ENCODE measurements around the gene KRT17. TPM values are rescaled to one million over a fixed set of nuclear protein-coding genes. Genes with fewer than 3 reads are reported as not detected.

Gene KRT17
- total RNA-seq, 1 donor from 2014 or later, result 512 TPM

DNA sequence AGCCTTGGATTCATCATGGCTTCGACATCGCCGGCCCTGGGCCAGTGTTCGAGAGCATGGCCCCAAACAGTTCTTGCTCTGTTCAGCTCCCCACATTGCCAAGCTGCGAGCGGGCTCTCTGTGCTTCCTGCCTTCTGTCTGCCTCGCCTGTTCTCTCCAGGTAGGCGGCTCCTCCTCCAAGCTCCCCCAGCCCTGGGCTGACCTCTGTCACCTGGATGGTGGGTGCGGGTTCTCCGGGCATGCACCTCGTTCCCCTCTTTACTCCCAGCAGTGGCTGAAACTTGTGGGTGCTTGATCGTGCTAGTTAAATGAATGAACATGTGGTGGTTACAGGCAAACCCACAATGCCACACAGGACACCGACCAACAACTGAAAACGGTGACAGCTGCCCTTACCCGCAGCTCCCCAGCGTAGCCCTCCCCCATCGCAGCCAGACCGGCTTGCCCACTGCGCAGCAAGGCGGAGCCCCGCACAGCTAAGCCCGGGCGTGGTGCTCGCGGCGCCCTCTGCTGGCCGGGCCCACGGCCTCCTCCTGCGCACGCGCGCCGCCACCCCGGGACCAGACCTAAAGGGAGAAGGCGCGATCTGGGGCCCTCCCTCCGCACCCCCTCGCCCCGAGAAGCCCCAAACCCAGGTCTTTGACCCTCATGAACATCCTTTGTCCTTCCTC is 41.3 kb upstream of the KRT17 start:
- no peaks in the 10 kb centered on the region for H3K27me3 Mint-ChIP-seq
- TF ChIP-seq CTCF (conservative IDR thresholded peaks at IDR 0.05), result peak; percentile 99
- no peaks in the 10 kb centered on the region for H3K9me3 Mint-ChIP-seq
- H3K36me3 Mint-ChIP-seq, result no peaks in the 10 kb centered on the region
- peaks cover 30% of the 10 kb centered on the region for H3K4me1 Mint-ChIP-seq (ENCODE audit: unreplicated experiment)
- DNase-seq (ENCODE audit: extremely low spot score, unreplicated experiment), result peak; percentile 97
- peak overlapping the region; percentile 90 for H3K4me3 Mint-ChIP-seq
- H3K27ac Mint-ChIP-seq, result peak overlapping the region; percentile 98

DNA sequence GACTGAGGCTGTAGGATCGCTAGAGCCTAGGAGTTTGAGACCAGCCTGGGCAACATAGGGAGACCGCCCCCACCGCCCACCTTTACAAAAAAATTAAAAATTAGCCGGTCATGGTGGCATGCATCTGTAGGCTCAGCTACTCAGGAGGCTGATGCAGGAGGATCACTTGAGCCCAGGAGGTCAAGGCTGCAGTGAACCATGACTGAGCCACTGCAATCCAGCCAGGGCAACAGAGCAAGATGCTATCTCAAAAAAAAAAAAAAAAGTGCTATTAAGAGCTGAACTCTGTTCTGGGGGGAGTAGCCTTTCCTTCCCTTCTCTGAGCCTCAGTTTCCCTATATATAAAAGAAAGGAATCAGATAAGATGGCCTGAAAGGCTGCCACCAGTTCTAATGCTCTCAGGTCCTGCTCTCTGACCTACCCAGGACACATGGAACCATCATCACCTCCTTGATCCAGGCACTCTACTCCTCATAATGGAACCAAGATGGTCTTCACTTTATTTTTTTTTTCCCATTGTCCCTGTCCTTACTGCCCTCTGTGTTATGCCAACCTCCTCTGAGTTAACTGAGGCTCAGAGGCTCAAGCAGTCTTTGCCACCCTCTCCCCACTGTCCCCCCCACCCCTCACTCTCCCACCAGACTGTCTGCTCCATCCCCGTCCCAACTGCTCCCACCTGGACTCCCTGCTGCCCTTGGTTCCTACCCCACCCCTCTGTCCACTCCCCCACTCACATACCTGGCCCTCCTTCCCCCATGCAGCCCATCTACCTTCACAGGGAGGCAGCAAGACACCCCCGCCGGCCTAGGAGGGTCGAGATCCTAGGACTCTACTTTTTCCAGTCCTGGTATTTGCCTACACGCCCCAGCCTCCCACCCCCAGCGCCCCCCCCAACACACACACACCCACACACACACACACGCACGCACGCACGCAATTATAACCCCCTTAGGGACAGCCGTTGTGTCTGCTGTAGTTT is 40.5 kb upstream of the KRT17 start:
- no peak for DNase-seq (ENCODE audit: extremely low spot score, unreplicated experiment)
- no peak for TF ChIP-seq CTCF (conservative IDR thresholded peaks at IDR 0.05)
- Mint-ChIP-seq H3K36me3 (no peaks in the 10 kb centered on the region), H3K9me3 (no peaks in the 10 kb centered on the region), H3K27ac (peak overlapping the region; percentile 98), H3K4me1 (ENCODE audit: unreplicated experiment) (peaks cover 30% of the 10 kb centered on the region), H3K4me3 (peak overlapping the region; percentile 90), H3K27me3 (no peaks in the 10 kb centered on the region)

DNA sequence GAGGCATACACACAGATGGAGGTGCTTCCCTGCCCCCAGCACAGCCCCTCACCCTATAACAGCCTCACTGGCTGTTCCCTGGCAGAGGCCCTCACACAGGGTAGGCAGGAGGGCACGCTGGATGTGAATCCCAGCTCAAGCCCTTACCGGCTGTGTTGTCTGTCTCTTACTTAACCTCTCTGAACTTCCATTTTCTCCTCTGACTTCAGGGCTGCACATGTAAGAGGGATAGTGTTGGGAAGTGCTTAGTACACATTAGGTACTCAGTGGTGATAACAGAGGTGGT is 39.7 kb upstream of the KRT17 start:
- Mint-ChIP-seq H3K27me3 (no peaks in the 10 kb centered on the region), H3K36me3 (no peaks in the 10 kb centered on the region), H3K27ac (peak overlapping the region; percentile 89), H3K4me1 (ENCODE audit: unreplicated experiment) (peaks cover 24% of the 10 kb centered on the region), H3K4me3 (peak overlapping the region; percentile 24), H3K9me3 (no peaks in the 10 kb centered on the region)
- no peak for DNase-seq (ENCODE audit: extremely low spot score, unreplicated experiment)
- no peak for TF ChIP-seq CTCF (conservative IDR thresholded peaks at IDR 0.05)

DNA sequence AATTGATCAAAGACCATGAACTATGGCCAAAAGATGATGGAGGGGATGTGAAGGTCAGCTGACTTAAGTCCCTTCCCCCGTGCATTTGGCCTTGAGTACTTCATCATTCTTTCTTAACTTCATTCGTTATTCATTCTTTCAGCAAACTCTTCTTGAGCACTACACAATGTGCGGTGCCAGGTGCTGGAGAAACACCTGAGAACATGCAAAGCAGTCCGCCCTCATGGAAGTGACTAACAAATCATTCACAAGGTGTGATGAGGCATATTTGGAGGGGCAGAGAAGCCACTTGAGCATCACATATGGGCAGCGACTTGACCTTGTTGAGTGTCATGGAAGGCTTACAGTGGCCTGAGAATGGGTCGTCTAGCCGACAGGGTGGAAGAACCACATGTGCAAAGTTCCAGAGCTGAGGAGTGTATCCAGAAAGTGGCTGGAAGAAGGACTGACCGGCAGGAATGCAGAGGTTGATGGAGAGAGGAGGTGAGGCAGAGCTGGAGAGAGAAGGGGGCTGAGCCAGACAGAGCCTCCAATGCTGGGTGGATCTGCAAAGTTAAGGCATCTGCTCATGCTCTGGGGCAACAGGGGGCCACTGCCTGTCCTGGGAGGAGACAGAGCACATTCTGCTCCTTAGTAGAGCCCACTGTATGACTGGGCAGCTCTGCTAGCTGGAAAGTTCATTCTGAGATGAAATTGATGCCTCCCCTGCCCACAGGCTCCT is 39.2 kb upstream of the KRT17 start:
- H3K9me3 Mint-ChIP-seq, result no peaks in the 10 kb centered on the region
- peak overlapping the region; percentile 89 for H3K27ac Mint-ChIP-seq
- no peaks in the 10 kb centered on the region for H3K36me3 Mint-ChIP-seq
- H3K27me3 Mint-ChIP-seq, result no peaks in the 10 kb centered on the region
- TF ChIP-seq CTCF (conservative IDR thresholded peaks at IDR 0.05), result no peak
- H3K4me3 Mint-ChIP-seq, result peak overlapping the region; percentile 24
- no peak for DNase-seq (ENCODE audit: extremely low spot score, unreplicated experiment)
- H3K4me1 Mint-ChIP-seq (ENCODE audit: unreplicated experiment), result peaks cover 24% of the 10 kb centered on the region

DNA sequence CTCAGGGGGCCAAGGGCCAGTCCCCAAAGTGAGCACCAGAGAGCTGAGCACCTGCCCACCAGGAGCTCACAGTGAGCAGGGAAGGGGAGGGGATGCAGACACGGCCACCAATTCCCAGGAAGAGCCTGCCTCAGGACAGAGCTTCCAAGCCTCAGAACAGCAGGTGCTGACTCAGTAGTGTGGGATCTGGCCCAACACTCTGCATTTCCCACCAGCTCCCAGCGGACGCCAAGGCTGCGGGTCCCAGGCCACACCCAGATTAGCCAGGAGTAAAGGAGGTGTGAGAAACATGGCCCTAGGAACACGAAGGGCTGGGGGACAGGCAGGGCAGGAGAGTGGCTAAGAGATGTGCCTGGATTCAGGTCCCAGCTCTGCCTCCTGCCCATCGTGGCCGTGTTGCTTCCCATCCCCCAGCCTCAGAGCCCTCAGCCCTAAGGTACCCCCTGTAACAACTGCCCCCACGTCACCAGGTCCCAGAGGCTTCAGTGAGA is 35.9 kb upstream of the KRT17 start:
- TF ChIP-seq CTCF (conservative IDR thresholded peaks at IDR 0.05), result no peak
- peaks cover 9% of the 10 kb centered on the region for H3K4me1 Mint-ChIP-seq (ENCODE audit: unreplicated experiment)
- no peaks in the 10 kb centered on the region for H3K36me3 Mint-ChIP-seq
- no peaks in the 10 kb centered on the region for H3K27me3 Mint-ChIP-seq
- H3K4me3 Mint-ChIP-seq, result no peak overlapping the region
- peak overlapping the region; percentile 67 for H3K27ac Mint-ChIP-seq
- no peak for DNase-seq (ENCODE audit: extremely low spot score, unreplicated experiment)
- no peaks in the 10 kb centered on the region for H3K9me3 Mint-ChIP-seq
